Endodermal cell (in vitro differentiated cells): ENCODE data around the gene GNMT. TPM values are rescaled to one million over a fixed set of nuclear protein-coding genes. Genes with fewer than 3 reads are reported as not detected.

Experiments used
- DNase-seq: peaks from one replicate; pipeline ENCODE4 v3.0.0-alpha.2; 2017
- H3K27ac ChIP-seq: 2 replicates; pipeline ENCODE4 v1.5.1; 2013; ENCODE audit warnings: mild to moderate bottlenecking, low read depth, low read length, moderate library complexity
- H3K27me3 ChIP-seq: 2 replicates; pipeline ENCODE4 v1.6.1; 2013; ENCODE audit warnings: mild to moderate bottlenecking, low read length, moderate library complexity; ENCODE audit not compliant: insufficient read depth, control insufficient read depth, poor library complexity, severe bottlenecking
- H3K36me3 ChIP-seq: 2 replicates; pipeline ENCODE4 v1.7.0; 2013; ENCODE audit warnings: mild to moderate bottlenecking, low read length, moderate library complexity; ENCODE audit not compliant: control insufficient read depth, insufficient read depth
- H3K4me1 ChIP-seq: one replicate; pipeline ENCODE4 v1.7.0; 2013; ENCODE audit warnings: low read length; ENCODE audit not compliant: control insufficient read depth, insufficient read depth
- H3K4me3 ChIP-seq: 2 replicates; pipeline ENCODE4 v1.5.1; 2013; ENCODE audit warnings: mild to moderate bottlenecking, low read length, moderate library complexity
- H3K9ac ChIP-seq: 2 replicates; pipeline ENCODE4 v1.6.1; 2013; ENCODE audit warnings: mild to moderate bottlenecking, low read length, moderate library complexity; ENCODE audit not compliant: poor library complexity, severe bottlenecking; ENCODE audit errors: extremely low read depth
- H3K9me3 ChIP-seq: 2 replicates; pipeline ENCODE4 v1.6.1; 2013; ENCODE audit warnings: mild to moderate bottlenecking, low read length, moderate library complexity; ENCODE audit not compliant: control insufficient read depth
- H3K27ac Mint-ChIP-seq: 2 replicates; pipeline ENCODE4 v1.8.0; 2020; ENCODE audit warnings: mixed read lengths
- H3K27me3 Mint-ChIP-seq: 2 replicates; pipeline ENCODE4 v1.8.0; 2021; ENCODE audit warnings: mild to moderate bottlenecking, mixed read lengths; ENCODE audit not compliant: insufficient read depth
- H3K36me3 Mint-ChIP-seq: 2 replicates; pipeline ENCODE4 v1.8.0; 2020; ENCODE audit warnings: low read depth, mixed read lengths
- H3K4me1 Mint-ChIP-seq: 2 replicates; pipeline ENCODE4 v1.8.0; 2020; ENCODE audit warnings: mixed read lengths
- H3K4me3 Mint-ChIP-seq: 2 replicates; pipeline ENCODE4 v1.8.0; 2020; ENCODE audit warnings: mild to moderate bottlenecking, moderate library complexity, mixed read lengths
- H3K9me3 Mint-ChIP-seq: 2 replicates; pipeline ENCODE4 v1.8.0; 2020; ENCODE audit warnings: mild to moderate bottlenecking, mixed read lengths
- CTCF ChIP-seq: fragments of 200-600 bp; sonication (generic); conservative IDR thresholded peaks from 2 replicates; pipeline ENCODE4 v1.5.0; 2021; ENCODE audit warnings: antibody characterized with exemption, mild to moderate bottlenecking
- WGBS, 2 experiments: methylation state at CpG; one replicate each; pipeline versions ENCODE4 v1.1.5 to v1.1.7; 2013; ENCODE audit warnings: missing lambda C conversion rate in 2 of 2, mixed read lengths in 1 of 2; ENCODE audit not compliant: insufficient coverage in 1 of 2, insufficient read length in 1 of 2; 5-methylcytosine and 5-hydroxymethylcytosine counted together
- total RNA-seq, 2 donors: library from RNA; stranded (reverse); fragmentation: NEBNext Ultra II Directional in 1 of 2; extraction: Animal tissue kit (Norgen Biotek cat#: 25700) in 1 of 2; gene quantifications; 2 replicates in 1 of 2; 3 replicates in 1 of 2; pipeline ENCODE4 v1.2.1, GENCODE V29; 2021

The GNMT gene
- total RNA-seq, 2 donors from 2014 or later = 0.75 to 0.84 TPM

GRCh38 chr6:42967228-42967627 is 6.7 kb downstream of the GNMT start:
- Histone ChIP-seq H3K27ac (no peak overlapping the region), H3K4me3 (no peak overlapping the region), H3K4me1 (no peaks in the 10 kb centered on the region), H3K9me3 (no peaks in the 10 kb centered on the region), H3K27me3 (no peaks in the 10 kb centered on the region), H3K9ac (no peak overlapping the region), H3K36me3 (no peaks in the 10 kb centered on the region)
- Mint-ChIP-seq H3K27me3 (peaks cover under 1% of the 10 kb centered on the region), H3K27ac (no peak overlapping the region), H3K9me3 (no peaks in the 10 kb centered on the region), H3K4me3 (no peak overlapping the region), H3K36me3 (peaks cover 27% of the 10 kb centered on the region), H3K4me1 (peaks cover 3% of the 10 kb centered on the region)
- TF ChIP-seq CTCF = no peak
- no peak for DNase-seq
- 89 to 93% methylated on average over 9 to 11 of the region's 11 CpGs for whole genome bisulfite sequencing, 2 experiments

GRCh38 chr6:42968126-42968701 is 7.7 kb downstream of the GNMT start:
- 96 to 98% methylated on average over 7 to 12 of the region's 12 CpGs for WGBS, 2 experiments
- H3K9me3 Mint-ChIP-seq = no peaks in the 10 kb centered on the region
- no peak overlapping the region for H3K27ac Mint-ChIP-seq

GRCh38 chr6:42968783-42969182 is 8.2 kb downstream of the GNMT start:
- no peaks in the 10 kb centered on the region for H3K36me3 ChIP-seq
- H3K9me3 ChIP-seq = no peaks in the 10 kb centered on the region
- no peak for DNase-seq
- Mint-ChIP-seq H3K9me3 (no peaks in the 10 kb centered on the region), H3K4me1 (peaks cover 3% of the 10 kb centered on the region), H3K27ac (peak overlapping the region; percentile 64), H3K4me3 (no peak overlapping the region), H3K36me3 (peaks cover 23% of the 10 kb centered on the region), H3K27me3 (no peaks in the 10 kb centered on the region)
- H3K4me3 ChIP-seq = no peak overlapping the region
- no peaks in the 10 kb centered on the region for H3K4me1 ChIP-seq
- H3K27ac ChIP-seq = no peak overlapping the region
- no peak overlapping the region for H3K9ac ChIP-seq
- WGBS, 2 experiments = 91 to 97% methylated on average over 3 to 4 of the region's 4 CpGs
- no peak for TF ChIP-seq CTCF
- H3K27me3 ChIP-seq = no peaks in the 10 kb centered on the region

More at GRCh38 chr6:42968126-42968701, 7.7 kb downstream of the GNMT start:
- no peak for DNase-seq
- TF ChIP-seq CTCF = no peak
- H3K36me3 Mint-ChIP-seq = peaks cover 22% of the 10 kb centered on the region
- no peak overlapping the region for H3K4me3 ChIP-seq
- no peaks in the 10 kb centered on the region for H3K4me1 ChIP-seq
- peaks cover 3% of the 10 kb centered on the region for H3K4me1 Mint-ChIP-seq
- H3K36me3 ChIP-seq = no peaks in the 10 kb centered on the region
- H3K9me3 ChIP-seq = no peaks in the 10 kb centered on the region
- H3K27me3 Mint-ChIP-seq = no peaks in the 10 kb centered on the region
- no peak overlapping the region for H3K27ac ChIP-seq
- H3K4me3 Mint-ChIP-seq = no peak overlapping the region
- no peaks in the 10 kb centered on the region for H3K27me3 ChIP-seq
- no peak overlapping the region for H3K9ac ChIP-seq
